ENCODE data around the gene ZSCAN16.
A peak's percentile ranks its signal among the peaks of the same experiment; 100 is the strongest.

The ZSCAN16 gene

GRCh38 chr6:28134015-28134414 lies 9.6 kb downstream of the ZSCAN16 start:
- no peak for DNase-seq (ENCODE audit: low read depth in 2 of 2)

GRCh38 chr6:28134716-28135115 lies 10.3 kb downstream of the ZSCAN16 start:
- DNase-seq (ENCODE audit: low read depth in 2 of 2): no peak

- no peak for DNase-seq (ENCODE audit: low read depth in 2 of 2)
Measured at GRCh38 chr6:28135393-28135792, 11.0 kb downstream of the ZSCAN16 start.

- DNase-seq (ENCODE audit: low read depth in 2 of 2): peak; percentile 65 to 78
Measured at GRCh38 chr6:28136585-28137504, 12.4 kb downstream of the ZSCAN16 start.

GRCh38 chr6:28137505-28137981 lies 13.1 kb downstream of the ZSCAN16 start:
- no peak for DNase-seq (ENCODE audit: low read depth in 2 of 2)

- no peak for DNase-seq (ENCODE audit: low read depth in 2 of 2)
Measured at GRCh38 chr6:28139860-28140543, 15.6 kb downstream of the ZSCAN16 start.

- DNase-seq (ENCODE audit: low read depth in 2 of 2): no peak
Measured at GRCh38 chr6:28140616-28141015, 16.2 kb downstream of the ZSCAN16 start.

- peak; percentile 59 to 74 for DNase-seq (ENCODE audit: low read depth in 2 of 2)
Measured at GRCh38 chr6:28141500-28142329, 17.3 kb downstream of the ZSCAN16 start, which contains the start of gene ZKSCAN8. Gene ZKSCAN8, plus strand, starts transcription at chr6:28141883. Its CDS starts 6,525 bp downstream, at chr6:28148408.

- no peak for DNase-seq (ENCODE audit: low read depth in 2 of 2)
Measured at GRCh38 chr6:28142446-28142845, 18.0 kb downstream of the ZSCAN16 start.

GRCh38 chr6:28145231-28145630 lies 20.8 kb downstream of the ZSCAN16 start:
- no peak for DNase-seq (ENCODE audit: low read depth in 2 of 2)

GRCh38 chr6:28152531-28152930 lies 28.1 kb downstream of the ZSCAN16 start:
- DNase-seq (ENCODE audit: low read depth in 2 of 2): no peak

- DNase-seq (ENCODE audit: low read depth in 2 of 2): no peak
Measured at GRCh38 chr6:28153546-28153945, 29.1 kb downstream of the ZSCAN16 start.

- DNase-seq (ENCODE audit: low read depth in 2 of 2): no peak
Measured at GRCh38 chr6:28154357-28154756, 29.9 kb downstream of the ZSCAN16 start.

- no peak for DNase-seq (ENCODE audit: low read depth in 2 of 2)
Measured at GRCh38 chr6:28158318-28158717, 33.9 kb downstream of the ZSCAN16 start.

- DNase-seq (ENCODE audit: low read depth in 2 of 2): no peak
Measured at GRCh38 chr6:28159029-28159607, 34.7 kb downstream of the ZSCAN16 start.

GRCh38 chr6:28160233-28160632 lies 35.8 kb downstream of the ZSCAN16 start:
- DNase-seq (ENCODE audit: low read depth in 2 of 2): no peak

GRCh38 chr6:28161410-28162079 lies 37.1 kb downstream of the ZSCAN16 start:
- peak; percentile 70 to 85 for DNase-seq (ENCODE audit: low read depth in 2 of 2)

GRCh38 chr6:28165563-28165962 lies 41.2 kb downstream of the ZSCAN16 start:
- no peak for DNase-seq (ENCODE audit: low read depth in 2 of 2)

- no peak for DNase-seq (ENCODE audit: low read depth in 2 of 2)
Measured at GRCh38 chr6:28167068-28167467, 42.7 kb downstream of the ZSCAN16 start.

GRCh38 chr6:28167926-28168325 lies 43.5 kb downstream of the ZSCAN16 start:
- DNase-seq (ENCODE audit: low read depth in 2 of 2): no peak

- no peak for DNase-seq (ENCODE audit: low read depth in 2 of 2)
Measured at GRCh38 chr6:28171271-28171670, 46.9 kb downstream of the ZSCAN16 start.

Data from stimulated activated CD4-positive, alpha-beta T cell treated with anti-CD3 and anti-CD28 coated beads, Interleukin-4, amount 100 ng/mL, for 48 hours (primary cell).